Stimulated activated naive CD4-positive, alpha-beta T cell (primary cell): ENCODE measurements around the gene IPO5.

Source experiments
- DNase-seq, 6 experiments: peaks; one replicate each; lab custom pipeline; 2025; lab: John Stamatoyannopoulos, UW

IPO5 gene

GRCh38 chr13:98059276-98059675 is 105.8 kb downstream of the IPO5 start:
- no peak for DNase-seq

- DNase-seq: no peak
These were observed 106.8 kb downstream of the IPO5 start for GRCh38 chr13:98060282-98060681.

- no peak for DNase-seq
These were observed 112.0 kb downstream of the IPO5 start for GRCh38 chr13:98065468-98065867.

- no peak for DNase-seq
These were observed 113.2 kb downstream of the IPO5 start for GRCh38 chr13:98066636-98067035.

- no peak for DNase-seq
These were observed 115.0 kb downstream of the IPO5 start for GRCh38 chr13:98068521-98068920.

- no peak for DNase-seq
These were observed 116.5 kb downstream of the IPO5 start for GRCh38 chr13:98069985-98070384.

- DNase-seq: no peak
These were observed 117.8 kb downstream of the IPO5 start for GRCh38 chr13:98071316-98071715.

GRCh38 chr13:98072476-98072875 is 119.0 kb downstream of the IPO5 start:
- DNase-seq: no peak
